Stimulated activated CD8-positive, alpha-beta memory T cell treated with anti-CD3 and anti-CD28 coated beads, Interleukin-15, amount 100 ng/mL, for 48 hours (primary cell): ENCODE results near the gene OR13J1.
"Not testable (repeated sequence)": the region's sequence is repeated elsewhere in the genome, so short reads cannot be mapped to it uniquely, and the experiment has no call there.

Experiments
- DNase-seq, 2 donors: peaks; one replicate each; pipeline ENCODE4 v3.0.0-alpha.2; 2020; ENCODE audit warnings: low read depth in 2 of 2

Gene OR13J1

GRCh38 chr9:35904338-35904737 is 34.1 kb upstream of the OR13J1 start:
- no peak for DNase-seq

- DNase-seq, result no peak
Observed at GRCh38 chr9:35903049-35903448, 32.8 kb upstream of the OR13J1 start.

- no peak for DNase-seq
Observed at GRCh38 chr9:35899021-35899420, 28.8 kb upstream of the OR13J1 start.

- no peak for DNase-seq
Observed at GRCh38 chr9:35898337-35898736, 28.1 kb upstream of the OR13J1 start.

GRCh38 chr9:35897376-35898099 is 27.3 kb upstream of the OR13J1 start:
- not testable (repeated sequence) for DNase-seq

- no peak for DNase-seq
Observed at GRCh38 chr9:35896570-35896969, 26.4 kb upstream of the OR13J1 start.

GRCh38 chr9:35892051-35892450 is 21.9 kb upstream of the OR13J1 start:
- DNase-seq, result no peak

- no peak for DNase-seq
Observed at GRCh38 chr9:35891646-35892045, 21.4 kb upstream of the OR13J1 start.

GRCh38 chr9:35884908-35885307 is 14.7 kb upstream of the OR13J1 start:
- not testable (repeated sequence) for DNase-seq

- DNase-seq, result no peak
Observed at GRCh38 chr9:35882996-35883395, 12.8 kb upstream of the OR13J1 start.

- DNase-seq, result peak; percentile 36 to 57
Observed at GRCh38 chr9:35882263-35882848, 12.2 kb upstream of the OR13J1 start.

GRCh38 chr9:35872505-35872904 is 2.3 kb upstream of the OR13J1 start:
- no peak for DNase-seq

GRCh38 chr9:35871545-35871944 is 1.3 kb upstream of the OR13J1 start:
- DNase-seq, result no peak

- DNase-seq, result no peak
Observed at GRCh38 chr9:35869621-35870216, 482 bp downstream of the OR13J1 start.

GRCh38 chr9:35868933-35869332 is 1.3 kb downstream of the OR13J1 start:
- no peak for DNase-seq

GRCh38 chr9:35867538-35867937 is 2.7 kb downstream of the OR13J1 start:
- DNase-seq, result no peak

GRCh38 chr9:35864695-35865255 is 5.4 kb downstream of the OR13J1 start:
- no peak for DNase-seq

- no peak for DNase-seq
Observed at GRCh38 chr9:35863583-35863982, 6.6 kb downstream of the OR13J1 start.

GRCh38 chr9:35862328-35862727 is 7.9 kb downstream of the OR13J1 start:
- no peak for DNase-seq

GRCh38 chr9:35861161-35861897 is 8.9 kb downstream of the OR13J1 start:
- DNase-seq, result no peak

- DNase-seq, result no peak
Observed at GRCh38 chr9:35859990-35860339, 10.2 kb downstream of the OR13J1 start.

GRCh38 chr9:35859310-35859989 is 10.8 kb downstream of the OR13J1 start:
- DNase-seq, result no peak
